OCI-LY1 (cell line): ENCODE data around the gene ITGA1.

ENCODE experiments used
- EZH2 ChIP-seq: fragments of 200-600 bp; sonication (generic), shearing (Covaris generic); IDR thresholded peaks from 2 replicates; pipeline ENCODE4 v1.8.0; 2017; ENCODE audit warnings: borderline replicate concordance, mixed run types, mild to moderate bottlenecking, antibody characterized with exemption, low read length, moderate library complexity, mixed read lengths
- TF ChIP-seq, protein P1 (sequence below): fragments of 200-600 bp; sonication (generic), shearing (Covaris generic); IDR thresholded peaks from 2 replicates; pipeline ENCODE4 v1.5.1; 2017; ENCODE audit warnings: mild to moderate bottlenecking, antibody characterized with exemption, low read length, moderate library complexity, mixed read lengths

DNA sequence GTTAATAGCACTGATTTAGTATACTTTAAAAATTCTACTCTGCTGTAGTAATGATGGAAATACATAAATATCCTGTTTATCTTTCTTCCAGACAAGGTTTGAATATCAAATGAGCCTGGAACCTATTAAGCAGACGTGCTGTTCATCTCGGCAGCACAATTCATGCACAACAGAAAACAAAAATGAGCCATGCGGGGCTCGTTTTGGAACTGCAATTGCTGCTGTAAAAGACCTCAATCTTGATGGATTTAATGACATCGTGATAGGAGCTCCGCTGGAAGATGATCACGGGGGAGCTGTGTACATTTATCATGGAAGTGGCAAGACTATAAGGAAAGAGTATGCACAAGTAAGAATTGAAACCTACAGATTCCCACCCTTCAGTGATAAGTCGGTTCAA is 122.4 kb downstream of the ITGA1 start:
- TF ChIP-seq, protein P1, sequence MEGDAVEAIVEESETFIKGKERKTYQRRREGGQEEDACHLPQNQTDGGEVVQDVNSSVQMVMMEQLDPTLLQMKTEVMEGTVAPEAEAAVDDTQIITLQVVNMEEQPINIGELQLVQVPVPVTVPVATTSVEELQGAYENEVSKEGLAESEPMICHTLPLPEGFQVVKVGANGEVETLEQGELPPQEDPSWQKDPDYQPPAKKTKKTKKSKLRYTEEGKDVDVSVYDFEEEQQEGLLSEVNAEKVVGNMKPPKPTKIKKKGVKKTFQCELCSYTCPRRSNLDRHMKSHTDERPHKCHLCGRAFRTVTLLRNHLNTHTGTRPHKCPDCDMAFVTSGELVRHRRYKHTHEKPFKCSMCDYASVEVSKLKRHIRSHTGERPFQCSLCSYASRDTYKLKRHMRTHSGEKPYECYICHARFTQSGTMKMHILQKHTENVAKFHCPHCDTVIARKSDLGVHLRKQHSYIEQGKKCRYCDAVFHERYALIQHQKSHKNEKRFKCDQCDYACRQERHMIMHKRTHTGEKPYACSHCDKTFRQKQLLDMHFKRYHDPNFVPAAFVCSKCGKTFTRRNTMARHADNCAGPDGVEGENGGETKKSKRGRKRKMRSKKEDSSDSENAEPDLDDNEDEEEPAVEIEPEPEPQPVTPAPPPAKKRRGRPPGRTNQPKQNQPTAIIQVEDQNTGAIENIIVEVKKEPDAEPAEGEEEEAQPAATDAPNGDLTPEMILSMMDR: no peak
- TF ChIP-seq EZH2: no peak
